HG03066 (cell line): ENCODE data around the gene WSB2.

ENCODE experiments used
- ATAC-seq: cut with Tn5 transposase; IDR thresholded peaks from one replicate; pipeline ENCODE4 v1.9.1; 2021; ENCODE audit warnings: low read depth; ENCODE audit not compliant: unreplicated experiment

The WSB2 gene

GRCh38 chr12:118063576-118064391 is 2.8 kb upstream of the WSB2 start:
- no peak for ATAC-seq

- ATAC-seq: no peak
Measured at GRCh38 chr12:118061873-118062843, 1.2 kb upstream of the WSB2 start.

GRCh38 chr12:118060301-118061010 is 523 bp downstream of the WSB2 start:
- ATAC-seq: no peak

- ATAC-seq: no peak
Measured at GRCh38 chr12:118059341-118060191, 1.4 kb downstream of the WSB2 start.

- no peak for ATAC-seq
Measured at GRCh38 chr12:118058881-118059280, 2.1 kb downstream of the WSB2 start.

GRCh38 chr12:118058227-118058626 is 2.8 kb downstream of the WSB2 start:
- no peak for ATAC-seq

- ATAC-seq: no peak
Measured at GRCh38 chr12:118055865-118056773, 4.9 kb downstream of the WSB2 start.

GRCh38 chr12:118055144-118055557 is 5.8 kb downstream of the WSB2 start:
- peak; percentile 72 for ATAC-seq

- ATAC-seq: no peak
Measured at GRCh38 chr12:118053071-118053985, 7.7 kb downstream of the WSB2 start.

- ATAC-seq: no peak
Measured at GRCh38 chr12:118052324-118053070, 8.5 kb downstream of the WSB2 start.

GRCh38 chr12:118050972-118051910 is 9.7 kb downstream of the WSB2 start:
- no peak for ATAC-seq

GRCh38 chr12:118046430-118046829 is 14.5 kb downstream of the WSB2 start:
- ATAC-seq: no peak

GRCh38 chr12:118044577-118044976 is 16.4 kb downstream of the WSB2 start:
- no peak for ATAC-seq

- no peak for ATAC-seq
Measured at GRCh38 chr12:118044075-118044474, 16.9 kb downstream of the WSB2 start.

GRCh38 chr12:118042091-118042490 is 18.9 kb downstream of the WSB2 start:
- ATAC-seq: no peak

- no peak for ATAC-seq
Measured at GRCh38 chr12:118038137-118038536, 22.8 kb downstream of the WSB2 start.
